Stimulated activated CD8-positive, alpha-beta memory T cell treated with anti-CD3 and anti-CD28 coated beads, Interleukin-4, amount 100 ng/mL, for 4 hours (primary cell): ENCODE results near the gene HNRNPUL1.
"Not testable (repeated sequence)": the region's sequence is repeated elsewhere in the genome, so short reads cannot be mapped to it uniquely, and the experiment has no call there.

Experiments
- DNase-seq, 2 donors: peaks; one replicate each; pipeline ENCODE4 v3.0.0-alpha.2; 2020; ENCODE audit warnings: low read depth in 2 of 2, low spot score in 1 of 2

Gene HNRNPUL1

DNA sequence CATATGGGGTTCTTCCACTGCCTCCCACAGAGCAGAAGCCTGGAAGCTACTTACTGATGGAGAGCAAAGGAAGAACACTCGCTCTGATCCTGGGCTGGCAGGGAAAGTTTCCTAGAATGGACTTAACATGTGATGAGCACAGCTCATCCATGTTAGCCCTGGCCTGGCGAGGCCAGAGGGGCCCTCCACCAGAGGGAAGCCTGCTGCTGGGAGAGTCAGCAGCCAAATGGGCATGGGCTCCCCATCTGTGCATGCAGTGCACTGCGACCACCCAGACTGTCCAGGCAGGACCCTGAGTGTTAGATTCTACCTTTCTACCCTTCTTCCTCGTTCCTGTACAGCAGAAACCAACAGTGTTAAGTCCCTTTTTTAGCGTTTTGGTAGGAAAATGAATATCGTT lies 8.9 kb downstream of the HNRNPUL1 start:
- no peak for DNase-seq

DNA sequence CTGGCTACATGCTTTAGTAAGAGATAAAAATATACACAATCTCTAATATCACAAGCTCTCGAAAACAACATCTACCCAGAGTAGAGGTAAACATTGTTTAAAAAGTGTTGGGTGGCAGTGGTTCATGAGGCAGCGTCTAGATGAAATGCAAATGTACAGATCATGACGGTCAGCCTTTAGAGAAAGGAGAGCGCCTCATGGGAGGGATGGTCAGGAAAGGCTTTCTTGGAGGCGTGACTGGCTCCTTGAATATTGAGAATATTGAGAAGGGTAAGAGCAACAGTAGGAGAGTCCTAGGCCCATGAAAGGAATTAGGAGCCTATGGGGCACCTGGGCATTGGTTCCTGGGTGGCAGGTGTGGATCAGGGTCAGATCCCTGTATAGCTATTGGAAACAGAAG lies 10.6 kb downstream of the HNRNPUL1 start:
- DNase-seq, result no peak

DNA sequence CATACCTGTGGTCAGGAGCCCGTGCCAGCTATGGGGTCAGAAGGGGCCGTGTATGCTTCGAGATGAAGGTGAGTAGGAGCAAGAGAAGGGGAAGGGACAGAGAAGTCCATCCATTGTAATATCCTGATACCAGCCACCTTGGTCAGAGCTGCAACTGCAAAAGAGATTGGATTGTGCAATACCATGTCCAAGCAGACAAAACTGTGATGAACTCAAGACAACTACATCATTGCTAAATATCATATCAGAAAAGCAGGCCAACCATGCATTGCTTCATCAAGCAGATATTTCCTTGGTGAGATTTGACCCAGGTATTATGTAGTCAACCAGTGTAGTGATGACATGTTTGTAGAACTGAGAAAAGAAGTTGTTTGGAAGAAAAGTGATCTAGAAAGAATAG lies 12.1 kb downstream of the HNRNPUL1 start:
- DNase-seq, result no peak

DNA sequence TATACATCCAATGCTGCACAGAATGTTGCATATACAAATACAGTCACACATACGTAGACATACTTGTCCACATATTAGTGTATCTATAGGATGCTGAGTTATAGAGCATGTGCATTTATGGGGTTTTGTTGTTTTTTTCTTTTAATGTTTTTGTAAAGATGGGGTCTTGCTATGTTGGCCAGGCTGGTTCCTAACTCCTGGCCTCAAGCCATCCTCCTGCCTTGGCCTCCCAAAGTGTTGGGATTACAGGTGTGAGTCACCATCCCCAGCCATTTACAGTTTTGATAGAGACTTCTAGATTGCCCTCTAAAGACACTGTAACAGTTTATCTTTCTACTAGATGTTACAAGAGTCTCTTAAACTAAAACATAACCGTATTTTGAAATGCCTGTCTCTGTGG lies 14.3 kb downstream of the HNRNPUL1 start:
- DNase-seq, result no peak

DNA sequence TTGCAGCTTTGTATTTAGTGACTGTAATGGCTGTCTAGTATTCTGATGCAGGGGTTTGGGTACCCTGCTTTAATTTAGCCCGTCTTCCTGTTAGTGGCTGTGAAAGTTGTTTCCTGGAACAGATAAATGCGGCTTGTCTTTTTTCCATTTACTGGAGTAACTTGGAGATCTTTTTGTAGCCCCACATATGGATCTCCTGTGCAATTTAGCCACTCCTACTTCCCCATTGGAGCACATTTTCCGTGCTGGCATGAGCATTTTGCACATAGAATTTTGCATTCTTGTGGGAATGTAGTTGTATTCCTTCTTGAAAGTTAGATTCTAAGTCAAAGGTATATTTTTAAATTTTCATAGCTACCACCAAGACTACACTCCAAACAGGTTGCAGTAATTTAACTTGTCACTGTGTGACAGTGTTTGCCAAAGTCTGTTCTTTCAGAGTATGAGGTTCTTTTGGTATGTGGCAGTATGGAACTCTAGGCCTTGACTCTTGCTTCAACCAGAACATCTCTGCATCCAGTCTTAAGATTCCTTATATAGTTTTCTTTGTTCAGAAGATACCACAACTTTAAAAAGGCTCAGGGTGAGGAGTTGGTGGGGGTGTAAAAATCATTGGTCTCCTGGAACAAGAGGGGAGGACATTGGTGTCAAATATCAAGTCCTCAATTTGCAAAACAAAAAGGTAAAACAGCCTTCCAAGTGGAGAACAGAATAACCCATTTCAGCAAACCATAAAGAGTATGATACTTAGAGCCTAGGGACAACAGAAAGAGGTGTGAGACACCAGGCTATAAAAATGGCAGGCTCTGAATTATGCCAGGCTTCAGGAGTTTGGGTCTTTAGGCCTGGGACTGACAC lies 24.7 kb downstream of the HNRNPUL1 start:
- DNase-seq, result no peak

DNA sequence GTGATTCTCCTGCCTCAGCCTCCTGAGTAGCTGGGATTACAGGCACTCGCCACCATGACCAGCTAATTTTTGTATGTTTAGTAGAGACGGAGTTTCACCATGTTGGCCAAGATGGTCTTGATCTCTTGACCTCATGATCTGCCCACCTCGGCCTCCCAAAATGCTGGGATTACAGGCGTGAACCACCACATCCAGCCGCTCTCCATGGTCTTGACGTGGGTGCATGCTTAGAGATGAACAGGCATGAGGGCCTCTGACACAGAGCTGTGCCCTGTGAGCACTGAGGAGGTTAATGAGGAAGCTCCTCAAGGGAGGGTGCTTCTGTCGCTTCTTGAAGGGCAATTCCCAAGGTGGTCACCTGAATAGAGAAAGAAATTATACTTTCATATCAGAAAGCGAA lies 25.6 kb downstream of the HNRNPUL1 start:
- not testable (repeated sequence) for DNase-seq

DNA sequence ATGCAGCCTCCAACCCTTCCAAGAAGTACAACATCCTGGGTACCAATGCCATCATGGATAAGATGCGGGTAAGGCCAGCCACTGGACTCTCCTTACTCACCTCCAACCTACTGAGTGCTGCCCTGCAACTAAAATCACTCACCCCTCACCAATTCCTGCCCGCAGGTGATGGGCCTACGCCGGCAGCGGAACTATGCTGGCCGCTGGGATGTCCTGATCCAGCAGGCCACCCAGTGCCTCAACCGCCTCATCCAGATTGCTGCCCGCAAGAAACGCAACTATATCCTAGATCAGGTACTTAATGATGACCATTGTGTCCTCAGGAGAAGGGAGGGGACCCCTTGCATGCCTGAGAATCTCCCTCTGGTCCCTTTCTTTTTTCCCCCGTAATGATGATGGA lies 30.2 kb downstream of the HNRNPUL1 start:
- DNase-seq, result no peak

DNA sequence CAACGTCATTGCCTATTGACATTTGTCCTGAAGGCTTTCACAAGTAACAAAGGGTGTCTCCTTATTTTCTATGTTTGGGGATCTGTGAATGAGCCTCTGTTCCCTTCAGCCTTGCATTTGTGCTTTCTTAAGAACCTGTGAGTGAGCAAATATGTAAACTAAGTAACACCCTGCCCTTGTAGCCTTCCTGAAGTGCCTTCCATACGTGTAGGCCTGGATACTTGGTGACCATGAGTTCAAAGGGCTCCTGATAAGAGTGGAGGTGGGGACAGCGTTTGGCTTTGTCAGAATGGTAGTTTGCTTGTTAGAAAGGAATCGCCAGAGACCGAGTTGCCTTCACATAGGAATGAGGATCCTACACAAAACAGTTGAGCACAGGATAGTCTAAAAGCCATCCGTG lies 31.3 kb downstream of the HNRNPUL1 start:
- no peak for DNase-seq

DNA sequence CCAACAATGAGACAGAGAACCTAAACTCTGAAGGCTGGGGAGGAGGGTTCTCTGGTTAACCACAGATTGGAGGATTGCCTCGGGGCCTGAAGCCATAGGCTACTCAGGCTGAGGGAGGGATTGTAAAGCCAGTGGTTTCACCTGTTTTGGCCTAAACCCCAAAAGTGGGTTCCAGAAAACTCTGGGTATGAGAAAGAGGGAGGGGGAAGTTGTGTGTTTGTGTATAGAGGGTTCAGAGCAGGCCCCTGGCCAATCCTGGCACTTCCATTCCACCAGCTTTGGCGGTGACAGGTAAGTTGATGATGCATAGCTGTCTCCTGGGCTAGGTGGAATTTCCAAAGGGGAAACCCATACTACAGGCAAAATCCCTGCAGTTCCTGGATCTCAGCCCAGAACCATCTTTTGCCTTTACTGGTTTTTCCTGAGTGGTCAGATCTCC lies 32.3 kb downstream of the HNRNPUL1 start:
- DNase-seq, result no peak

DNA sequence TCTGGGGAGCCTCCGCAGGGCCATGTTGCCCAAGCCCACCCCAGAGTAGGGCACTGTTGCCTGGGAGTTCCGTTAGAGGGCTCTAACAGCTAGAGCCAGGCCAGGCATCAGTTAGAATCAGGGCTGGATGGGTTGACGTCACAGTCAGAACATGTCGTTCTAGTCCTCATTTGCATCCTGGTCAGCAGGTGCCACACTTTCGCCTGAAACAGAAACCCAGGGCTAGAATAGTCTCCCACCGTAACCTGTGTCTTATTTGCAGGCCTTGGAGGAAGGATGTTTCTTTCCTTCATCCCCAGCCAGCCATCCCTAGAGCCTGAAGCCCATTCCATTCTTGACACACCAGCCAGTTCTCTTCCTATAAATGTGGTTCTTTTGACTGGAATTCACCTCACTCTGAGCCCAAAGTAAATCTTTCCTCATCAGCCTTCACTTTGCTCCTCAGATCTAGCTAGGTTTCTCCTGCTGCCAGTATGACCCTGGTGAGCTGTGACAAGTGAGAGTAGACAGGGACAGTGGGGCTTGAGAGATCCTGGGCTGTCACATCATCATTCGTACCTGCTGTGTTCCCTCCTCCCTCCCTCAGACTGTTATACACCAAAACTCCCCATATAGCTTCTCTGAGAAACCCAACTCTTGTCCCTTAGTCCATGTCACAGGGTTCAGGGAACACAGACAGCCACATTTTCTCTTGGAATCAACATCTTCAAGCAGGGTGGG lies 33.6 kb downstream of the HNRNPUL1 start:
- no peak for DNase-seq

DNA sequence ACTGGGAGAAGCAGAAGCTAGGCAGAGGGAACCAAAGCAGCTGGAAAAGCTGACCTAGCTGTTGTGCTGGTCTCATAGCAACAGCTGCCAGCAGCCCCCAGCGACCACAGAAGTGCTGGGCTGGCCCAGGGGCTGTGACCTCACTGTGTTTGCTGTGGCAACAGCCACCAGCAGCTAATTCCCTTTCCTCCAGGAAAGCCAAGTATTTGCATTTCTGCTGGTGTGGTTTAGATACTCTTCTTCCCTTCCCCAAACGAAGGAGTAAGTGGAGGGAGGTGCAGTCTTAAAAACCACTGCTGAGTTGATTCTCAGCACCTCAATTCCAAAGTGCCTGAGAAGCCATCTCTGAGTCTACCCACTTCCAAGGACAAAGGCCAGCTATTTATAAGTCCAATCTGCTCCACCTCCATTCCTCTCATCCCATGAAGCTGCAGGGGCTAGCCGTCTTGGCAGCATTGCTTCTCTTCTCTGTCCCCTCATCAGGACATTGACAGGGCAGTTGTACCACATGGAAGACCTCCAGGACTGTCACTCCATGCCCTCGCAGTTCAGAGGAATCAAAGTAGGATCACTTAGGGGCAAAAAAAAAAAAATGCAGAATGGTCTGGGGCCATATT lies 34.3 kb downstream of the HNRNPUL1 start:
- no peak for DNase-seq

DNA sequence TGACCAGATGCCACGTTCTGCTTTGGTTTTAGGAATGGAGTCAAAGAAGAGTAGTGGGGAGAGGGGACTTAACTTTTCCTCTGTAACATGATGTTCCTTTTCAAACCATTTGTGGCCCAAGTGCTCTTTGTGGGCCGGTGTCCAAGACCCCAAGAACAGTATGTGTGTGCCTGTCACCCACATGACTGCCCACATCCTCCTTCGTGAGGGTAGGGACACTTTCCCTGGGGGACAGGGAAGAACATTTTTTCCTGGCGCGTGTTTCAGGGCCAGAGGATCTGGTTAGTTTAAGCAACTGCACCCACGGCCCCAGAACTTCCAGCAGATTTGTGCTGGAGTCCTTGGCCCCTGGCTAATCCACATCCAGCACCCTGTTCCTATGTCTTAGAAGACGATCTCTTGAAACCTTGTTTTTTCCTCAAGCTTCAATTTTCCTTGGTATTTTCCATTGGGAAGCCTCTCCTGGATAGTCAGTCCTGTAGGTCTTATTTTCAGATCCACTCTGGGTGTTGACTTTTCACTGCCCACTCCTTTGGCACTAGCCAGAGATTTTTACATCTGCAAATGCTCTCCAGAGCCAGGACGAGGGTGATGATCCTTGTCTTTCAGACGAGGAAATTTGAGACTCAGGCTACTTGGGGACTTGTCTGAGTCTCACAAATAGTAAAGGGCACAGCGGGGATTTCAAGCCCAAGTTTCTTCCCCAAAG lies 35.0 kb downstream of the HNRNPUL1 start:
- DNase-seq, result no peak

DNA sequence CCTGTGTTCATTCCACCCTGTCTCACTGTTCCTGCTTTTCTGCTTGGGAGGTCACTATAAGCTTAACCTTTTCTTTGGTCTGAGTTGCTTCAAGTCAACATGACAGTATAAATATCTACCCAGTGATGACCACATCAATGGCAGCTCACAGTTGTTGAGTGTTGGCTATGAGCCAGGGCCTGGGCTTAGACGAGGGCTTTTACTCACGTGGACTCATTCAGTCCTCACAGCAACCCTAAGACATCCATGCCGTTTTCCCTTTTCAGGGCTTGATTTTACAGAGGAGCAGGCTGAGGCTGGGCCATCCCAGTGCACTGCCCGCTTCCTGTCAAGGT lies 35.5 kb downstream of the HNRNPUL1 start:
- no peak for DNase-seq

DNA sequence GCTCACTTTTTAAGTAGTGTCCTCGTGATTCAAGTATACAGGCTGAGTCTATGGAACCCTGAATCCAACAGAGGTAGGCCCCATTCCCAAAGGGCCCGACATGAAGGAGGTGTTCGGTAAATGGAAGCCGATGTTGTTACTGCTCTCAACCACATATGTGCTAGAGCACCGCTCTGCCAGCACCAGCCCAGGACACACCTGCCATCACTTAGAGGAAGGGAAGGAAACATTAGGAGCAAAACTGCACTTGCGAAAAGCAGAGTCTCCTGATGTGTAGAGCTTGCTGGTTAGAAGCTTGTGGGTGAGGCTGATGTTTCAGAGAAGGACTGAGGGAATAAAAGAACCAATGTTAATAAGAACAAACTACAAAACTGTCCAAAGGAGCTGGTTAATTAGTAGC lies 36.4 kb downstream of the HNRNPUL1 start:
- DNase-seq, result no peak

DNA sequence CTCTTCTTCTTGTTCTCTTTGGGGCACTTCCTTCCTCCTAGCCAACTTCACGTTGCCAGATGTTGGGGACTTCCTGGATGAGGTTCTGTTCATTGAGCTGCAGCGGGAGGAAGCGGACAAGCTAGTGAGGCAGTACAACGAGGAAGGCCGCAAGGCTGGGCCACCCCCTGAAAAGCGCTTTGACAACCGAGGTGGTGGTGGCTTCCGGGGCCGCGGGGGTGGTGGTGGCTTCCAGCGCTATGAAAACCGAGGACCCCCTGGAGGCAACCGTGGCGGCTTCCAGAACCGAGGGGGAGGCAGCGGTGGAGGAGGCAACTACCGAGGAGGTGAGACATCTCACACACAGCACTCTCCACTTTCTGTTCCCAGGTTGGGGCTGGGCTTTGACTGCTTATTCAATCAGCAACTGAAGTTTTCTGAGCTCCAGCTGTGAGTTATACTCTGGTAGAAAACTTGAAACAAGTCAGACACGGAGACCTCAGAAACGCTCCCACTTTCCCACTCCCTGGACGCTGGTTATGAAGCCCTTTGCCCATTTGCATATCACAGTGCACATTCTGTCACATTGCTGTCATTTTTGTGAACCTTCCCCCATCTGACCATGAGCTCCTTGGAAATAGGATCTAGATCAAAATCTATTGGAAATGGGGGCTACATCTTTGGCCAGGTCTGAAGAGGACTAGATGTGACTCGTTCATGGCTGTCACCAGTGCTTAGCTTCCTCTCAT lies 38.6 kb downstream of the HNRNPUL1 start:
- DNase-seq, result peak; percentile 44 to 70

DNA sequence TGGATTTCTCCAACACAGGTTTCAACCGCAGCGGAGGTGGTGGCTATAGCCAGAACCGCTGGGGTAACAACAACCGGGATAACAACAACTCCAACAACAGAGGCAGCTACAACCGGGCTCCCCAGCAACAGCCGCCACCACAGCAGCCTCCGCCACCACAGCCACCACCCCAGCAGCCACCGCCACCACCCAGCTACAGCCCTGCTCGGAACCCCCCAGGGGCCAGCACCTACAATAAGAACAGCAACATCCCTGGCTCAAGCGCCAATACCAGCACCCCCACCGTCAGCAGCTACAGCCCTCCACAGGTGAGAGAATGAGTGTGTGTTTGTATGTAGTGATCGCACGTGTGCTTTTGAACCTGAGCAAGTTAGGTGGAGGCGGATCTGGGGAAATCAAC lies 39.8 kb downstream of the HNRNPUL1 start:
- no peak for DNase-seq

DNA sequence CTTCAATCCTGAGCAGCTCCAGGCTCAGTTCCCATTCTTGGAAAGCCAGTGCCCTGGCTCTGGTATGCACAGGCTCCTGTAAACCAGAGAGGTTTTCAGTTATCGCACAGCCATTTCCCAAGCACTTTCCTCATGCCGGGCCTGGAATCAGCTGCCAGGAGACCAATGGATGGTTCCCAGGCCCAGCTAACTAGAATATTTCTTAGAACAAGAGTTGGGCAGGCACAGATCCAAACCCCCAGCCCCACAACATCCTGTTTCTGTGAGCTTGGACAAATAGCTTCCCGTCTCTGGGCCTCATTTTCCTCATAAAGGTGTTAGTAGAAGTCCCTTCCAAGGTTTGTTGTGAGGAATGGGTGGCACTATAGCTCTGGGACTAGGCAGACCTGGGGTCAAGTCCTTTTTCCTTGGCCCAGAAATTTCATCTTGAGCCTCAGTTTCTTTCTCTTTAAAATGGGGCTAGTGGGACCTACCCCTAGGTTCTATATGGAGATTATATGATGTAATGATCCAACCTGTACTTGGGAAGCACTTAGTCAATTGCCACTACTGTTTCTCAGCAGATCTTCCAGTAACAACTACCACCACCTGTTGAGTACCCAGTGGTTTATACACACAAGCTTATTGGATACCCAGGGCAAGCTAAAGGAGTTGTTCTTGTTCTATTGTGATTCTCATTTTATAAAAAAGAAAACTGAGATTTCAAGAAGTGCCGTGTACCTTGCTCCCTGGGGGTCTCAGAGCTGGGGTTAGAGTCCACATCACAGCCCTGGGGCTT lies 40.7 kb downstream of the HNRNPUL1 start:
- DNase-seq, result no peak

DNA sequence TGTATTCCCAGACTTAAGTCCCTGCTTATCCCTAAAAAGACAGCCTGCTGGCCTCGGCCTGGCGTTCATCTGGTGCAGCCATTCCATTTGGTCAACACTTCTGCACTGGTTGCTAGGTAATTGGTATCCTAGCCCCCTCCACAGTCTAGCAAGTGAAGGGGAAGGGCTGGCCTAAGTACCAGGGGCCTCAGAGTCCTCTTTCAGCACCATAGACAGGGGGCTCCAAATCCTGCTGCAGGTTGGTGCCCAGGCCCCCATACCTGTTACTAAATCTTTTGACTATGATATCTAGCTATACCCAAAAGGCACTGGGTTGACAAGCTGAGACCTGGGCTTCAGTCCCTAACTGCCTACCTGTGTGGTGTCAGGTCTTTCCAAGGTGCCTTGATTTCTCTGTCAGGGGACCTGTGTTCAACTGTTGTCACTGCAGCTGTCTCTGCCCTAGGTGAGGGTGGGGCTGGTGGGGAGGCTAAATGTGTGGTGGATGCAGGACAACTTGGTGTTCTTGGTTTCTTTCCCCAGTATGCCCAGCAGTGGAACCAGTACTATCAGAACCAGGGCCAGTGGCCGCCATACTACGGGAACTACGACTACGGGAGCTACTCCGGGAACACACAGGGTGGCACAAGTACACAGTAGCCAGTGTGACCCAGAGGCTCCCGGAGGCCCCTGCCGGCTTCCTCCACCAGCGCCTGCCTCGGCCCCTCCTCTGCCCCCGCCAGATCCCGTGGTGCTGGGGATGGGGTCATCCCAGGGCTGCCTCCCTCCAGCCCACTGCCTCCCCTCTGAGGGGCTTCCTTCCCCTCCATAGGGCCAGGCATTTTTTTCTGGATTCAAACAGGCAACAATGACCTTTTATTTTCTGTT lies 42.0 kb downstream of the HNRNPUL1 start:
- no peak for DNase-seq
